OCI-LY3 (cell line): ENCODE measurements around the gene UFC1.

ENCODE experiments used
- H2AFZ ChIP-seq: fragments of 200-600, 300-600 bp; shearing (Covaris generic); 2 replicates; pipeline ENCODE4 v1.6.0; 2014; ENCODE audit warnings: antibody characterized with exemption, low read depth, low read length
- H3K27ac ChIP-seq: fragments of 200-600, 300-600 bp; sonication (generic); 2 replicates; pipeline ENCODE4 v1.5.1; 2014; ENCODE audit warnings: mild to moderate bottlenecking, low read length, moderate library complexity, mixed read lengths
- H3K27me3 ChIP-seq: fragments of 200-600, 300-600 bp; sonication (generic); 2 replicates; pipeline ENCODE4 v1.6.1; 2014; ENCODE audit warnings: low read depth, low read length, mixed read lengths
- H3K36me3 ChIP-seq: fragments of 200-600, 300-600 bp; sonication (generic); replicated peaks from 2 replicates; pipeline ENCODE3; 2014; ENCODE audit warnings: low read depth, low read length, mixed read lengths
- H3K4me1 ChIP-seq: fragments of 300-600, 200-600 bp; sonication (generic); 2 replicates; pipeline ENCODE4 v1.6.1; 2014; ENCODE audit warnings: low read length, mixed read lengths
- H3K4me2 ChIP-seq: fragments of 200-600, 300-600 bp; sonication (generic); 2 replicates; pipeline ENCODE4 v1.6.1; 2014; ENCODE audit warnings: low read length, mixed read lengths
- H3K4me3 ChIP-seq: fragments of 300-600, 200-600 bp; sonication (generic); 2 replicates; pipeline ENCODE4 v1.5.1; 2014; ENCODE audit warnings: antibody characterized with exemption, mild to moderate bottlenecking, low read length, moderate library complexity
- H3K79me2 ChIP-seq: fragments of 300-600, 200-600 bp; shearing (Covaris generic); 2 replicates; pipeline ENCODE4 v1.6.1; 2014; ENCODE audit warnings: mild to moderate bottlenecking, low read length, mixed read lengths
- H3K9ac ChIP-seq: fragments of 300-600, 200-600 bp; shearing (Covaris generic); 2 replicates; pipeline ENCODE4 v1.6.0; 2014; ENCODE audit warnings: mild to moderate bottlenecking, low read length, moderate library complexity
- H3K9me3 ChIP-seq: fragments of 200-600, 300-600 bp; shearing (Covaris generic); 2 replicates; pipeline ENCODE4 v1.6.1; 2014; ENCODE audit warnings: low read length, mixed read lengths; ENCODE audit not compliant: insufficient read depth
- H4K20me1 ChIP-seq: fragments of 200-600, 300-600 bp; sonication (generic); 2 replicates; pipeline ENCODE4 v1.6.1; 2016; ENCODE audit warnings: low read length, mixed read lengths; ENCODE audit not compliant: insufficient read depth
- CTCF ChIP-seq: fragments of 200-600, 300-600 bp; sonication (generic); IDR thresholded peaks from 2 replicates; pipeline ENCODE4 v1.5.1; 2014; ENCODE audit warnings: antibody characterized with exemption, low read length, low read depth
- EZH2phosphoT487 ChIP-seq: fragments of 200-600 bp; shearing (Covaris generic); IDR thresholded peaks from 2 replicates; pipeline ENCODE4 v1.6.1; 2018; ENCODE audit warnings: antibody characterized with exemption, mixed run types, low read depth

The UFC1 gene

GRCh38 chr1:161157867-161158266, 4.1 kb downstream of the UFC1 start:
- Histone ChIP-seq H3K79me2 (peaks cover 31% of the 10 kb centered on the region), H3K27me3 (no peaks in the 10 kb centered on the region), H4K20me1 (no peaks in the 10 kb centered on the region), H3K9me3 (no peaks in the 10 kb centered on the region), H3K27ac (no peak overlapping the region), H3K4me3 (no peak overlapping the region), H2AFZ (no peak overlapping the region), H3K4me1 (peaks cover 20% of the 10 kb centered on the region), H3K4me2 (no peak overlapping the region), H3K36me3 (peaks cover 17% of the 10 kb centered on the region), H3K9ac (no peak overlapping the region)
- TF ChIP-seq EZH2phosphoT487 (no peak), CTCF (0 out of 2 replicates have a peak, but pooled peaks have one; percentile 6)

GRCh38 chr1:161158316-161159010, 4.7 kb downstream of the UFC1 start:
- Histone ChIP-seq H3K79me2 (peaks cover 31% of the 10 kb centered on the region), H3K4me3 (peak overlapping the region; percentile 86), H3K9me3 (no peaks in the 10 kb centered on the region), H3K27ac (0 out of 2 replicates have a peak overlapping the region, but pooled peaks have one; percentile 19), H3K36me3 (peaks cover 17% of the 10 kb centered on the region), H3K9ac (peak overlapping the region; percentile 84; the same call in 1 of the 2 replicates), H3K4me2 (peak overlapping the region; percentile 89), H4K20me1 (no peaks in the 10 kb centered on the region), H3K4me1 (peaks cover 18% of the 10 kb centered on the region), H3K27me3 (no peaks in the 10 kb centered on the region), H2AFZ (no peak overlapping the region)
- TF ChIP-seq EZH2phosphoT487, result no peak
- TF ChIP-seq CTCF, result no peak

GRCh38 chr1:161159087-161159912, 5.5 kb downstream of the UFC1 start, which contains the start of gene USP21:
Gene USP21, plus strand, starts transcription at chr1:161159500. Its CDS starts 1,141 bp downstream, at chr1:161160641.
- H3K4me1 ChIP-seq, result peaks cover 18% of the 10 kb centered on the region

More at GRCh38 chr1:161159087-161159912, 5.5 kb downstream of the UFC1 start, which contains the start of gene USP21:
- peaks cover 29% of the 10 kb centered on the region for H3K79me2 ChIP-seq
- peak within 1 kb of the TSS; percentile 45 for H3K27ac ChIP-seq
- no peaks in the 10 kb centered on the region for H3K9me3 ChIP-seq
- no peaks in the 10 kb centered on the region for H4K20me1 ChIP-seq
- H3K4me2 ChIP-seq, result peak within 1 kb of the TSS; percentile 93
- H3K4me3 ChIP-seq, result peak within 1 kb of the TSS; percentile 86
- TF ChIP-seq EZH2phosphoT487 (no peak), CTCF (peak; percentile 25; the same call in 1 of the 2 replicates)
- H3K9ac ChIP-seq, result peak within 1 kb of the TSS; percentile 84
- H3K27me3 ChIP-seq, result no peaks in the 10 kb centered on the region
- H3K36me3 ChIP-seq, result peaks cover 23% of the 10 kb centered on the region
- peak within 1 kb of the TSS; percentile 57; the same call in 1 of the 2 replicates for H2AFZ ChIP-seq
